ENCODE measurements around the gene RABGAP1L. TPM values are rescaled to one million over a fixed set of nuclear protein-coding genes. Genes with fewer than 3 reads are reported as not detected.

The RABGAP1L gene
- total RNA-seq, 1 donor from 2014 or later = 44.1 TPM

DNA sequence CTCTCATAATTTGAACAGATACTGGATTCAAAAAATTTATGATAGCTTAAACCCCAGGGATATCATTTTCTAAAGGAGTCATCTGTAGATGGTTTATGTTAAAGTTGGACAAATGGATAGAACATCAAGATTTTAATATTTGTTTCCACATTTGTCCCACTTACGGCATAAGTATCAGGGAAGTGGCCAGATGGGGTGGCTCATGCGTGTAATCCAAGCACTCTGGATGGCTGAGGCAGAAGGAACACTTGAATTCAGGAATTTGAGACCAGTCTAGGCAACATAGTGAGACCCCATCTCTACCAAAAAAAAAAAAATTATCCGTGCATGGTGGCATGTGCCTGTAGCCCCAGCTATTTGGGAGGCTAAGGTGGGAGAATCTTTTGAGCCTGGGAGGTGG lies 517.5 kb downstream of the RABGAP1L start:
- Mint-ChIP-seq H3K27ac (ENCODE audit: unreplicated experiment) (no peak overlapping the region), H3K9me3 (ENCODE audit: unreplicated experiment) (no peaks in the 10 kb centered on the region), H3K4me1 (ENCODE audit: low read depth, unreplicated experiment) (no peaks in the 10 kb centered on the region), H3K4me3 (ENCODE audit: unreplicated experiment) (no peak overlapping the region), H3K36me3 (ENCODE audit: unreplicated experiment) (no peaks in the 10 kb centered on the region), H3K27me3 (ENCODE audit: unreplicated experiment) (no peaks in the 10 kb centered on the region)
- TF ChIP-seq CTCF (IDR thresholded peaks at IDR 0.05; ENCODE audit: partially characterized antibody, unreplicated experiment) = no peak
- DNase-seq = no peak

DNA sequence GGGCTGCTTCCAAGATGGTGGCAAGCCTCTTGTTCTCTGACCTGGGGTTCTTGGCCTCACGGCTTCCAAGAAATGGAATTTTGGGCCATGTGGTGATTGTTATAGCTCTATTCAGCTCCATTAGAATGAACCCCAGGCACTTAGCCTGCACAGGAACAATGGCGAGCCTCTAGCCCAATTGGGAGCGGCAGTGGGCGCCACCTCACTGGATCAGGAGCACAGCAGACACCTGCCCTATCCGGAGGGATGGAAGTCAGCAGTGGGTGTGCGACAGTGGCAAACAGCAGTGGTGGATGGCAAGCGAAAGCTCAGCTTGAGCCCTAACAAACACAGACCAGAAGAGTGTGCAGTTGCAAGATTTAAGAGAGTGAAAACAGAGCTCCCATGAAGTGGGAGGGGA lies 519.3 kb downstream of the RABGAP1L start:
- Mint-ChIP-seq H3K27me3 (ENCODE audit: unreplicated experiment) (no peaks in the 10 kb centered on the region), H3K36me3 (ENCODE audit: unreplicated experiment) (no peaks in the 10 kb centered on the region), H3K4me1 (ENCODE audit: low read depth, unreplicated experiment) (no peaks in the 10 kb centered on the region), H3K27ac (ENCODE audit: unreplicated experiment) (no peak overlapping the region), H3K9me3 (ENCODE audit: unreplicated experiment) (no peaks in the 10 kb centered on the region), H3K4me3 (ENCODE audit: unreplicated experiment) (no peak overlapping the region)
- no peak for DNase-seq
- no peak for TF ChIP-seq CTCF (IDR thresholded peaks at IDR 0.05; ENCODE audit: partially characterized antibody, unreplicated experiment)

DNA sequence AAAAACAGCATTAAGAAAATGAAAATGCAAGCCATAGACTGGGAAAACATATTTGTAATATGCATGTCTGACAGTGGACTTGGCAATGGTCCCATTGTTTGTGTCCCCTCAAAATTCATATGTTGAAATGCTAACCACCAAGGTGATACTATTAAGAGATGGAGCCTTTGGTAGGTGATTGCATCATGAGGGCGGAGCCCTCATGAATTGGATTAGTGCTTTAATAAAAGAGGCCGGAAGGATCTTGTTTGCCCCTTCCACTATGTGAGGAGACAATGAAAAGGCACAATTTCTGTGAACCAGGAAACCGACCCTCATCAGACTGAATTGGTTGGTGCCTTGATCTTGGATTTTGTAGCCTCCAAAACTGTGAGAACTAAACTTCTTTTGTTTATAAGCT lies 520.8 kb downstream of the RABGAP1L start:
- Mint-ChIP-seq H3K36me3 (ENCODE audit: unreplicated experiment) (no peaks in the 10 kb centered on the region), H3K4me3 (ENCODE audit: unreplicated experiment) (no peak overlapping the region), H3K9me3 (ENCODE audit: unreplicated experiment) (no peaks in the 10 kb centered on the region), H3K27ac (ENCODE audit: unreplicated experiment) (no peak overlapping the region), H3K4me1 (ENCODE audit: low read depth, unreplicated experiment) (no peaks in the 10 kb centered on the region), H3K27me3 (ENCODE audit: unreplicated experiment) (no peaks in the 10 kb centered on the region)
- no peak for DNase-seq
- TF ChIP-seq CTCF (IDR thresholded peaks at IDR 0.05; ENCODE audit: partially characterized antibody, unreplicated experiment) = no peak

GRCh38 chr1:174682419-174683008 lies 523.2 kb downstream of the RABGAP1L start:
- DNase-seq = no peak
- Mint-ChIP-seq H3K4me3 (ENCODE audit: unreplicated experiment) (no peak overlapping the region), H3K36me3 (ENCODE audit: unreplicated experiment) (no peaks in the 10 kb centered on the region), H3K9me3 (ENCODE audit: unreplicated experiment) (no peaks in the 10 kb centered on the region), H3K4me1 (ENCODE audit: low read depth, unreplicated experiment) (no peaks in the 10 kb centered on the region), H3K27me3 (ENCODE audit: unreplicated experiment) (no peaks in the 10 kb centered on the region), H3K27ac (ENCODE audit: unreplicated experiment) (no peak overlapping the region)
- TF ChIP-seq CTCF (IDR thresholded peaks at IDR 0.05; ENCODE audit: partially characterized antibody, unreplicated experiment) = no peak

GRCh38 chr1:174686213-174686612 lies 526.9 kb downstream of the RABGAP1L start:
- H3K36me3 Mint-ChIP-seq (ENCODE audit: unreplicated experiment) = no peaks in the 10 kb centered on the region
- no peaks in the 10 kb centered on the region for H3K9me3 Mint-ChIP-seq (ENCODE audit: unreplicated experiment)
- H3K4me3 Mint-ChIP-seq (ENCODE audit: unreplicated experiment) = no peak overlapping the region
- no peaks in the 10 kb centered on the region for H3K4me1 Mint-ChIP-seq (ENCODE audit: low read depth, unreplicated experiment)
- H3K27me3 Mint-ChIP-seq (ENCODE audit: unreplicated experiment) = no peaks in the 10 kb centered on the region
- TF ChIP-seq CTCF (IDR thresholded peaks at IDR 0.05; ENCODE audit: partially characterized antibody, unreplicated experiment) = no peak
- DNase-seq = no peak
- H3K27ac Mint-ChIP-seq (ENCODE audit: unreplicated experiment) = no peak overlapping the region

Data from glutamatergic neuron (in vitro differentiated cells).